Esophagus squamous epithelium (tissue), 4 donors: ENCODE results near the gene LGR4.

Source experiments
- CTCF ChIP-seq, 6 experiments: fragments of 450-650 bp in 4 of 6; fragments of 200-600 bp in 2 of 6; sonication (generic) in 2 of 6; IDR thresholded peaks; one replicate each; pipeline ENCODE4 v1.5.1; 2016 to 2019; ENCODE audit warnings: antibody characterized with exemption in 6 of 6, mild to moderate bottlenecking in 4 of 6, moderate library complexity in 4 of 6
- POLR2A ChIP-seq, 4 donors: fragments of 450-650 bp; IDR thresholded peaks; one replicate each; pipeline ENCODE4 v1.6.1; 2017; ENCODE audit warnings: antibody characterized with exemption in 4 of 4, mild to moderate bottlenecking in 4 of 4, moderate library complexity in 3 of 4

- no peak for TF ChIP-seq CTCF (IDR thresholded peaks at IDR 0.05)
- TF ChIP-seq POLR2A (IDR thresholded peaks at IDR 0.05): no peak
Measured at GRCh38 chr11:27358296-27358695, 114.3 kb downstream of the LGR4 start.
